Type B pancreatic cell (in vitro differentiated cells): ENCODE measurements around the gene HOOK2. TPM values are rescaled to one million over a fixed set of nuclear protein-coding genes. Genes with fewer than 3 reads are reported as not detected.
"Not testable (repeated sequence)": the region's sequence is repeated elsewhere in the genome, so short reads cannot be mapped to it uniquely, and the experiment has no call there.

Experiments
- DNase-seq: peaks from one replicate; pipeline ENCODE4 v3.0.0; 2021; ENCODE audit warnings: mixed read lengths; ENCODE audit not compliant: unreplicated experiment; ENCODE audit errors: extremely low spot score
- H3K27ac Mint-ChIP-seq: 2 replicates; pipeline ENCODE4 v1.8.0; 2021; ENCODE audit warnings: mild to moderate bottlenecking, mixed read lengths
- H3K27me3 Mint-ChIP-seq: 2 replicates; pipeline ENCODE4 v1.8.0; 2021; ENCODE audit warnings: mixed read lengths
- H3K36me3 Mint-ChIP-seq: 2 replicates; pipeline ENCODE4 v1.8.0; 2021; ENCODE audit warnings: mixed read lengths
- H3K4me1 Mint-ChIP-seq: one replicate; pipeline ENCODE4 v1.8.0; 2021; ENCODE audit warnings: mixed read lengths; ENCODE audit not compliant: unreplicated experiment
- H3K4me3 Mint-ChIP-seq: 2 replicates; pipeline ENCODE4 v1.8.0; 2021; ENCODE audit warnings: mild to moderate bottlenecking, mixed read lengths
- H3K9me3 Mint-ChIP-seq: 2 replicates; pipeline ENCODE4 v1.8.0; 2021; ENCODE audit warnings: mixed read lengths
- CTCF ChIP-seq: fragments of 200-600 bp; sonication (generic); conservative IDR thresholded peaks from 2 replicates; pipeline ENCODE4 v1.5.0; 2021; ENCODE audit warnings: antibody characterized with exemption, mild to moderate bottlenecking
- total RNA-seq: library from RNA; stranded (reverse); gene quantifications from 2 replicates; pipeline ENCODE4 v1.2.1, GENCODE V29; 2021; ENCODE audit warnings: low replicate concordance

The HOOK2 gene
- total RNA-seq, 1 donor from 2014 or later: 50.1 TPM

- Mint-ChIP-seq H3K36me3 (peaks cover 5% of the 10 kb centered on the region), H3K4me3 (peak overlapping the region; percentile 93), H3K27me3 (peaks cover 3% of the 10 kb centered on the region), H3K4me1 (peaks cover 24% of the 10 kb centered on the region), H3K27ac (no peak overlapping the region), H3K9me3 (no peaks in the 10 kb centered on the region)
- no peak for DNase-seq
- TF ChIP-seq CTCF: no peak
Measured at GRCh38 chr19:12799742-12800465, 24.6 kb upstream of the HOOK2 start.

- H3K9me3 Mint-ChIP-seq, H3K36me3 Mint-ChIP-seq, H3K27me3 Mint-ChIP-seq, H3K27ac Mint-ChIP-seq, H3K4me3 Mint-ChIP-seq, DNase-seq: not testable (repeated sequence)
- peaks cover 29% of the 10 kb centered on the region for H3K4me1 Mint-ChIP-seq
Measured at GRCh38 chr19:12797607-12798006, 22.3 kb upstream of the HOOK2 start.

- DNase-seq: no peak
- no peak for TF ChIP-seq CTCF
- H3K36me3 Mint-ChIP-seq: peaks cover 5% of the 10 kb centered on the region
- H3K4me1 Mint-ChIP-seq: peaks cover 25% of the 10 kb centered on the region
- no peak overlapping the region for H3K27ac Mint-ChIP-seq
- no peaks in the 10 kb centered on the region for H3K9me3 Mint-ChIP-seq
- H3K4me3 Mint-ChIP-seq: no peak overlapping the region
- H3K27me3 Mint-ChIP-seq: no peaks in the 10 kb centered on the region
Measured at GRCh38 chr19:12797141-12797587, 21.8 kb upstream of the HOOK2 start.

- Mint-ChIP-seq H3K4me3 (peak overlapping the region; percentile 81), H3K36me3 (peaks cover 5% of the 10 kb centered on the region), H3K4me1 (peaks cover 23% of the 10 kb centered on the region), H3K9me3 (no peaks in the 10 kb centered on the region), H3K27ac (peak overlapping the region; percentile 92), H3K27me3 (no peaks in the 10 kb centered on the region)
- peak; percentile 82 for DNase-seq
- TF ChIP-seq CTCF: peak; percentile 96
Measured at GRCh38 chr19:12796146-12797071, 21.1 kb upstream of the HOOK2 start.

- DNase-seq: no peak
- Mint-ChIP-seq H3K4me3 (peak overlapping the region; percentile 78), H3K36me3 (peaks cover 5% of the 10 kb centered on the region), H3K9me3 (no peaks in the 10 kb centered on the region), H3K27ac (peak overlapping the region; percentile 88), H3K27me3 (no peaks in the 10 kb centered on the region), H3K4me1 (peaks cover 25% of the 10 kb centered on the region)
- no peak for TF ChIP-seq CTCF
Measured at GRCh38 chr19:12794971-12795381, 19.6 kb upstream of the HOOK2 start.
